HepG2 (cell line): ENCODE results near the gene SRP9. TPM values are rescaled to one million over a fixed set of nuclear protein-coding genes. Genes with fewer than 3 reads are reported as not detected.

Experiments used
- ARHGAP35 ChIP-seq: sonication (generic); formaldehyde crosslinking; IDR thresholded peaks from 2 replicates; pipeline ENCODE4 v1.9.0; 2022; ENCODE audit warnings: mild to moderate bottlenecking, inconsistent platforms, moderate library complexity, missing genetic modification reagents, borderline replicate concordance
- ARID4A ChIP-seq: sonication (generic); formaldehyde crosslinking; IDR thresholded peaks from 2 replicates; pipeline ENCODE4 v1.5.0; 2020; ENCODE audit warnings: mild to moderate bottlenecking, missing genetic modification reagents, borderline replicate concordance
- EED ChIP-seq: sonication (generic); formaldehyde crosslinking; IDR thresholded peaks from 2 replicates; pipeline ENCODE4 v1.5.0; 2020; ENCODE audit warnings: mild to moderate bottlenecking, missing genetic modification reagents
- IKZF4 ChIP-seq: sonication (generic); formaldehyde crosslinking; IDR thresholded peaks from 2 replicates; pipeline ENCODE4 v1.5.1; 2020; ENCODE audit warnings: borderline replicate concordance, mild to moderate bottlenecking, low read depth, missing genetic modification reagents; ENCODE audit errors: not compliant biosample characterization
- LCORL ChIP-seq, 2 experiments: fragments of 450-650 bp in 1 of 2; sonication (generic) in 1 of 2; formaldehyde crosslinking in 1 of 2; IDR thresholded peaks; 2 replicates each; pipeline versions ENCODE4 v1.5.0 to v1.6.1; 2017 to 2020; ENCODE audit warnings: antibody characterized with exemption in 1 of 2, missing genetic modification reagents in 1 of 2
- RFX3 ChIP-seq: IDR thresholded peaks from 2 replicates; pipeline ENCODE4 v1.6.1; 2016; ENCODE audit warnings: missing biosample characterization, missing genetic modification reagents
- RXRB ChIP-seq: IDR thresholded peaks from 2 replicates; pipeline ENCODE4 v1.6.1; 2016; ENCODE audit warnings: borderline replicate concordance, missing genetic modification reagents, missing compliant biosample characterization
- SMC3 ChIP-seq: IDR thresholded peaks from 2 replicates; pipeline ENCODE4 v1.6.1; 2011; ENCODE audit warnings: low read length, improper control_type of control experiment
- ZMYM4 ChIP-seq: sonication (generic); formaldehyde crosslinking; IDR thresholded peaks from 2 replicates; pipeline ENCODE4 v1.8.1; 2023; ENCODE audit warnings: mild to moderate bottlenecking, missing genetic modification reagents
- ZNF354B ChIP-seq: sonication (generic); formaldehyde crosslinking; IDR thresholded peaks from 2 replicates; pipeline ENCODE4 v1.8.0; 2022; ENCODE audit warnings: mild to moderate bottlenecking, missing genetic modification reagents
- ZNF747 ChIP-seq: sonication (generic); formaldehyde crosslinking; IDR thresholded peaks from 2 replicates; pipeline ENCODE4 v1.8.1; 2023; ENCODE audit warnings: missing genetic modification reagents, mild to moderate bottlenecking, borderline replicate concordance
- ZSCAN25 ChIP-seq: sonication (generic); formaldehyde crosslinking; IDR thresholded peaks from 2 replicates; pipeline ENCODE4 v1.8.0; 2022; ENCODE audit warnings: mild to moderate bottlenecking, missing genetic modification reagents
- polyA plus RNA-seq, 8 experiments: library from polyadenylated mRNA; depleted of rRNA in 3 of 8; stranded (reverse) in 7 of 8; unstranded in 1 of 8; fragments of >200 nt; fragmentation: Illumina TruSeq in 4 of 8; extraction: Trizol in 4 of 8; gene quantifications; 2 replicates each; pipeline versions ENCODE4 v1.2.1 to v1.2.3, GENCODE V29; 2011 to 2016; ENCODE audit warnings: low read depth in 4 of 8, missing spikeins in 1 of 8, mixed read lengths in 1 of 8; ENCODE audit not compliant: insufficient read depth in 1 of 8
- total RNA-seq, 5 experiments: library from RNA; depleted of rRNA; stranded (reverse); fragments of >200 nt; fragmentation: Illumina TruSeq; extraction: Trizol; gene quantifications; 2 replicates each; pipeline ENCODE4 v1.2.3, GENCODE V29; 2016; ENCODE audit warnings: low read depth in 1 of 5
- TF ChIP-seq, protein P1 (sequence below): sonication (generic); formaldehyde crosslinking; IDR thresholded peaks from 2 replicates; pipeline ENCODE4 v1.8.1; 2023; ENCODE audit warnings: mild to moderate bottlenecking, missing genetic modification reagents

SRP9 gene
- total and polyA plus RNA-seq, 2 of the 13 experiments (the other 11 are each of a cell fraction or from before 2014, with no cell fraction given): 251 to 307 TPM

DNA sequence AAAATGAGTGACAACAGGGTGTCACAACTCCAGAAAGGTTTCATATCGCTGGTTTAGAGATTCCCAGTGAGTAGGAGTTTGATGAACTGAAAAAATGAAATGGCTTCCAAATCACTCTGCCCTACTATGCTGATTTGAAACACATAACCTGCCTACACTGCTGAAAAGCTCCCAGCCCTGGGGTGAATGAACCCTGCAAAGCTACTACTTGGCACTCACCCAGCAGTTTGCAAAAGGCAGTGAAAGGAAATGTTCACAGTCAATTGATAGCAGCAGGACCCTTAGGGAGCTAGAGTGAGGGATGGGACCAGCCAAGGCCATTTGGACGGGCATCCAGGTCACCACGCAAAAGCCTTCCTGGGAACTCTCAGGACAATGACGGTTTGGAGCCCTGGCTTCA lies 44.4 kb upstream of the SRP9 start (continued):
- no peak for TF ChIP-seq ARID4A
- no peak for TF ChIP-seq ZNF747 (CRISPR knock-in tag)
- TF ChIP-seq ZMYM4: 0 out of 2 replicates have a peak, but pooled peaks have one; percentile 14
- TF ChIP-seq ARHGAP35: no peak
- no peak for TF ChIP-seq SMC3
- no peak for TF ChIP-seq RFX3 (CRISPR knock-in tag)
- TF ChIP-seq EED: no peak
- TF ChIP-seq ZSCAN25: no peak
- peak; percentile 74 for TF ChIP-seq RXRB (CRISPR knock-in tag)
- TF ChIP-seq IKZF4 (CRISPR knock-in tag): no peak
- no peak for TF ChIP-seq ZNF354B (CRISPR knock-in tag)
- TF ChIP-seq, protein P1, sequence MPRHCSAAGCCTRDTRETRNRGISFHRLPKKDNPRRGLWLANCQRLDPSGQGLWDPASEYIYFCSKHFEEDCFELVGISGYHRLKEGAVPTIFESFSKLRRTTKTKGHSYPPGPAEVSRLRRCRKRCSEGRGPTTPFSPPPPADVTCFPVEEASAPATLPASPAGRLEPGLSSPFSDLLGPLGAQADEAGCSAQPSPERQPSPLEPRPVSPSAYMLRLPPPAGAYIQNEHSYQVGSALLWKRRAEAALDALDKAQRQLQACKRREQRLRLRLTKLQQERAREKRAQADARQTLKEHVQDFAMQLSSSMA: no peak
- TF ChIP-seq LCORL (IDR thresholded peaks at IDR 0.05): no peak
- no peak for TF ChIP-seq LCORL (CRISPR knock-in tag; IDR thresholded peaks at IDR 0.05)
- TF ChIP-seq, all 625 proteins: peak for 4
